Astrocyte of the hippocampus (primary cell): ENCODE data around the gene FGF3.
"Not testable (repeated sequence)": the region's sequence is repeated elsewhere in the genome, so short reads cannot be mapped to it uniquely, and the experiment has no call there.

Experiments
- DNase-seq: peaks from one replicate; pipeline ENCODE4 v3.0.0; 2011; ENCODE audit warnings: low read depth, low spot score

The FGF3 gene

DNA sequence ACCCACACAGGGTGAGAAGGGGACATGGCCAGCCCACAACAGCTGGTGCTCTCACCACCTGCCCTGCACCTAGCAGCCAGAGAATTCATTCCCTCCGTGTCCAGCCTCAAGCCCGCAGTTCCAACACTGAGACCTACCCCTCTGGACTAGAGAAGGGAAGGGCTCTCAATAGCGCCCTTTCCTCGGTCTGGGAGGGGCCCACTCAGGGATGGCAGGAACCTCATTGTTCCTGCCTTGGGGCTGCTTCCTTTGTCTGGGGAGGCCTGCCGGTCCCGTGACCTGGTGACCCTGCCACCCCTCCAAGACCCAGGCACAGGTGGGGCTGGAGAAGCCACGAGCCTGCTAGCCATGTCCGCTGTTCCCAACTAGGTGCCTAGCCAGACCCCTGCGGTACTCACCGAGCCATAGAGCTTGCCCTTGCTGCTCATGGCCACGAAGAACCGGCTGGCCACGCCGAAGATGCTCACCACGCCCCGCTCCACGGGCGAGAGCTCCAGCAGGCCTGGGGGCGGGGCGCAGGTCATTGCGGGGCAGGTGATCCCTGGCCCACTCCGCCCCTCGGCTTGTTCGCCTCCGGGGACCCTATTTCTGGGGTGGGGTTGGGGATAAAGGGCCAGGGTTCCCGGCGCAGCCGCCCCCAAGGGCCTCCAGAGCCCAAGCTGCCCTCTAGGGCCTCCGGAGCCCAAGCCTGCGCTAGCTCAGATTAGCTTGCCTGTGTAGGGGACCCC lies 45.4 kb downstream of the FGF3 start:
- DNase-seq, result no peak

DNA sequence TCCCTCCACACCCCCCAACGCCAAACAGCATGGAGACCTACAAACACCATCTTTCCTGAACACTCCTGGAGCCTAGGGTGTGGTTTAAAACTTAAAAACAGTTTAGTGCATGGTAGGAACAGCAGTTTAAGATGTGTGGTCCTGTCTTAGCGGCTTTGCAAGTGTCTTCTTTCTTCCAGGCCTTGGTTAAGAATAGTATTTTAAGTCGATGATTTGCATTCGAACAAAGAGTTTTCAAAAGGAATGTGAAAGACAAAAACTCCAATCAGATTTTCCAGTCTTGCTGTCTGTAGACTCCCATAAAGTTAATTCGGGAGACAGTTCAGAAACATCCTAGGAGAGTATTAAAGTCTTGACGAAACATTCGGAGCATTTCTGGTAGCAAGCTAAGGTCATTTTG lies 47.8 kb downstream of the FGF3 start:
- no peak for DNase-seq

- DNase-seq, result no peak
Measured at GRCh38 chr11:69770540-69770939, 48.7 kb downstream of the FGF3 start.

- DNase-seq, result no peak
Measured at GRCh38 chr11:69765498-69765995, 53.7 kb downstream of the FGF3 start.

DNA sequence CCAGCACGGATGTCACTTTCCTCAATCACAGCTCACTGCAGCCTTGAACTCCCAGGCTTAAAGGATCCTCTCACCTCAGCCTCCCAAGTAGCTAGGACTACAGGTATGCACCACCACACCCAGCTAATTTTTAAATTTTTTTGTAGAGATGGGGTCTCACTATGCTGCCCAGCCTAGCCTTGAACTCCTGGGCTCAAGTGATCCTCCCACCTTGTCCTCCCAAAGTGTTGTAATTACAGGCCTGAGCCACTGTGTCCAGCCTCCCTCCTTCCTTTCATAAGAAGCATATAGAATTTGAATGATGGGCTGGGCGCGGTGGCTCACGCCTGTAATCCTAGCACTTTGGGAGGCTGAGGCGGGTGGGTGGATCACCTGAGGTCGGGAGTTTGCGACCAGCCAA lies 54.3 kb downstream of the FGF3 start:
- DNase-seq, result not testable (repeated sequence)

DNA sequence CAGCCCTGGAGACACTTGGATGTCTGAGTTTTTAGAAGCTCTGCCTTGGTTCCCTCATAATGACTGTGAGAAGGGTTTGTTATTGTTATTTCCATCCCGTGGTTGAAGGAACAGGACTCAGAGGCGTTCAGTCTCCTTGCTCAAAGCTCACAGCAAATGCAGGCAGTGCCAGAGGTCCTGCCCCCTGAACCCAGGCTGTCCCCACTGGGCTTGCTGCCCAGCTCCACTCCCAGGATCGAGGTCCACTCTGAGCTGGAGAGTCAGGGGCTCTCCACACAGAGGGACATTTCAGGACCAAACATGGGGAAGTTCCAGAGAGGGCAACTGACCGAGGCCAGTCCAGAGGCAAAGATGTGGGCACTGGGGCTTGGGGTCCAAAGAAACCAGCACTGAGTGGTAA lies 58.9 kb downstream of the FGF3 start:
- no peak for DNase-seq
